Liver (tissue), 3 donors: ENCODE results near the gene XPR1.

ENCODE experiments used
- ATF3 ChIP-seq: IDR thresholded peaks from 2 replicates; pipeline ENCODE4 v1.6.1; 2016; ENCODE audit warnings: antibody characterized with exemption
- CTCF ChIP-seq: fragments of 150-350 bp; IDR thresholded peaks from 2 replicates; pipeline ENCODE4 v1.5.1; 2017; ENCODE audit warnings: improper control_type of control experiment, low read depth, low read length; ENCODE audit not compliant: missing input control
- EGR1 ChIP-seq, 2 donors: IDR thresholded peaks; 2 replicates each; pipeline ENCODE4 v1.6.1; 2016 to 2018; ENCODE audit warnings: antibody characterized with exemption in 2 of 2, low read depth in 2 of 2
- GABPA ChIP-seq, 2 donors: IDR thresholded peaks in 1 of 2; conservative IDR thresholded peaks in 1 of 2; 2 replicates each; pipeline ENCODE4 v1.6.1; 2016; ENCODE audit warnings: antibody characterized with exemption in 2 of 2, mild to moderate bottlenecking in 1 of 2, moderate library complexity in 1 of 2
- RAD21 ChIP-seq, 2 donors: IDR thresholded peaks; 2 replicates each; pipeline ENCODE4 v1.6.1; 2016; ENCODE audit warnings: antibody characterized with exemption in 2 of 2, mild to moderate bottlenecking in 2 of 2
- REST ChIP-seq: IDR thresholded peaks from 2 replicates; pipeline ENCODE4 v1.6.1; 2016; ENCODE audit warnings: antibody characterized with exemption, mild to moderate bottlenecking
- RXRA ChIP-seq, 2 donors: IDR thresholded peaks; 2 replicates each; pipeline ENCODE4 v1.6.1; 2017 to 2018; ENCODE audit warnings: antibody characterized with exemption in 2 of 2, mild to moderate bottlenecking in 1 of 2
- TAF1 ChIP-seq: conservative IDR thresholded peaks from 2 replicates; pipeline ENCODE4 v1.6.1; 2016; ENCODE audit warnings: antibody characterized with exemption, mild to moderate bottlenecking
- donor health status: healthy.
- donor health status: healthy.

- no peak for TF ChIP-seq TAF1
- TF ChIP-seq CTCF = no peak
- no peak for TF ChIP-seq RAD21 (IDR thresholded peaks at IDR 0.05)
- no peak for TF ChIP-seq RXRA (IDR thresholded peaks at IDR 0.05)
- no peak for TF ChIP-seq ATF3
- no peak for TF ChIP-seq REST
- TF ChIP-seq EGR1 (IDR thresholded peaks at IDR 0.05; ENCODE audit: low read depth in 2 of 2) = no peak
- TF ChIP-seq GABPA (IDR thresholded peaks at IDR 0.05 in 1 of 2, conservative IDR thresholded peaks at IDR 0.05 in 1 of 2) = no peak
These were observed 210.2 kb downstream of the XPR1 start for GRCh38 chr1:180842052-180842451.
